Occipital lobe (tissue), 3 donors: ENCODE data around the gene CLTCL1. TPM values are rescaled to one million over a fixed set of nuclear protein-coding genes. Genes with fewer than 3 reads are reported as not detected.

Source experiments
- DNase-seq: peaks from one replicate; lab custom pipeline; 2025; lab: John Stamatoyannopoulos, UW
- small RNA-seq: library from RNA; depleted of rRNA; stranded (forward); fragments of <200 nt; gene quantifications from one replicate; pipeline ENCODE3, GENCODE V24; 2014
- total RNA-seq: library from RNA; depleted of rRNA; stranded (reverse); fragments of >200 nt; gene quantifications from one replicate; pipeline ENCODE4 v1.2.3, GENCODE V29; 2014

The CLTCL1 gene
- total RNA-seq, 1 donor from 2014 or later: 11.1 TPM

GRCh38 chr22:19132693-19133400 lies 158.7 kb downstream of the CLTCL1 start:
- DNase-seq: no peak

GRCh38 chr22:19132153-19132552 lies 159.4 kb downstream of the CLTCL1 start:
- no peak for DNase-seq

GRCh38 chr22:19131685-19132015 lies 159.9 kb downstream of the CLTCL1 start:
- no peak for DNase-seq

GRCh38 chr22:19130959-19131684 lies 160.4 kb downstream of the CLTCL1 start, which contains the start of gene TSSK2:
Gene TSSK2 (plus strand): TSS chr22:19131308. CDS start chr22:19131400, 92 bp downstream.
- DNase-seq: no peak

- DNase-seq: no peak
These were observed 161.6 kb downstream of the CLTCL1 start for GRCh38 chr22:19129871-19130270.

Small RNAs within 50 kb of the gene (small RNA-seq; reads per million reads assigned to genes)
- gene AC000081.1 (not detected), gene RF00398 (not detected)

Other genes with a start within 250 kb of the CLTCL1 start
- 68.0 TPM for gene DGCR2, start 169.3 kb downstream of the CLTCL1 start, total RNA-seq
- not detected for gene TSSK2, start 160.4 kb downstream of the CLTCL1 start, total RNA-seq
- gene ESS2, start 147.1 kb downstream of the CLTCL1 start, total RNA-seq: 9.7 TPM
- gene GSC2, start 141.4 kb downstream of the CLTCL1 start, total RNA-seq: not detected
- 30.3 TPM for gene SLC25A1, start 113.0 kb downstream of the CLTCL1 start, total RNA-seq
- gene HIRA, start 140.0 kb upstream of the CLTCL1 start, total RNA-seq: 24.5 TPM
- 10.0 TPM for gene MRPL40, start 140.8 kb upstream of the CLTCL1 start, total RNA-seq
- gene C22orf39, start 156.0 kb upstream of the CLTCL1 start, total RNA-seq: 31.8 TPM
- 22.3 TPM for gene UFD1, start 187.5 kb upstream of the CLTCL1 start, total RNA-seq
- 1.4 TPM for gene CDC45, start 188.2 kb upstream of the CLTCL1 start, total RNA-seq
- gene CLDN5, start 232.7 kb upstream of the CLTCL1 start, total RNA-seq: 83.8 TPM